HG03060 (cell line): ENCODE data around the gene SMURF1.

Experiments
- ATAC-seq: cut with Tn5 transposase; IDR thresholded peaks from one replicate; pipeline ENCODE4 v1.9.1; 2021; ENCODE audit warnings: low read depth, moderate number of reproducible peaks; ENCODE audit not compliant: unreplicated experiment

Gene SMURF1

DNA sequence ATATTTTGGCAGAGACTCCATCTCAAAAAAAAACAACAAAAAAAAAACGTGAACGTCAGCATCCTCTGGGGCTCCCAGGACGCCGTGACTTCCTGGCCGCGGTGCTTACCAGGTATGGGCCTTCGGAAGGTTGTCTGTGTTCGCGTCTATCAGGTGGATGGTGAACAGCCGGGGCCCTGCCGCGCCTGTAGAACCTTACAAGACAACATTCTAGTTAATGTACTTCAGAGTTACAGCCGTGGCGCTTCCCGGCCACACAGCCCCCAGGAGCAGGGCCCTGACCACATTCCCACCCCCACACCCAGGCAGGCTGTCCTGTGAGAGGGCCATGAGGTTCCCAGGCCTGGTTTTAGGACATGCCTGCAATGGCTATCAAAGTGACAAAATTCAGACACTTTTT, 111.0 kb downstream of the SMURF1 start:
- ATAC-seq: no peak

DNA sequence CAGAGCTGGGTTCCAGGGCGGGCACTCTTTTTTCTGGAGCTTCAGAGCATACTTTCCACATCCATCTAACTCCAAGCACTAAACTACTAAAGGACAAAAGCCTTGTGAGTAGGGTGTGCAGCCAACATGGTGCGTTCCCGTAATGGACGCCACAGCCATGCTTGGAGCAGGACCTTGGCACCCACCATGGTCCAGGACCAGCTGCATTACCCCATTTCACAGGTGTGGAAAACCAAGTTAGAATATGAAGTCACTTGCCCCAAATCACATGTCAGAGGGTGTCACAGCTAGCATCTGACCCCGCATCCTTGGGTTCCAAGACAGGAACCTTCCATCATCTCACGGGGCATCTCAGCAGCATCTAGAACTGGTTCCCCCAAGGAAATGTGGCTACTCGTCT, 112.4 kb downstream of the SMURF1 start:
- ATAC-seq: no peak

DNA sequence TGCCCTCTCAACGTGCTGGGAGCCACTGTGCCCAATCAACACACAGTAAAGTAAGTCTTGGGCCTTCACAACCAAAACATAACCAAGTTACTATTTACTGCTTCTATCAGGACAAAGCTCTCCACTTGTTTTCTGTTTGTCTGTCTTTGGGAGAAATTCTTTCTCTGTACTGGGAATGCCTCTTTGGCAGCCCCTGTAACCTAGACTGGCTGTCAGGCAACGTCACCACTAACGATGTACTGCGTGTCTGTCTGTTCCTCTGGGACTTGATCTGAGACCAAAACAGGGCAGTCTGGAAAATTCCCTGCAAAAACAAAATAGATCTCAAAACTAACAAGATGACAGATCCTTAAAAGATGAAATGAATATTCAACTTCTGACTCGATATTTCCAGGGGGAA, 113.0 kb downstream of the SMURF1 start:
- no peak for ATAC-seq

DNA sequence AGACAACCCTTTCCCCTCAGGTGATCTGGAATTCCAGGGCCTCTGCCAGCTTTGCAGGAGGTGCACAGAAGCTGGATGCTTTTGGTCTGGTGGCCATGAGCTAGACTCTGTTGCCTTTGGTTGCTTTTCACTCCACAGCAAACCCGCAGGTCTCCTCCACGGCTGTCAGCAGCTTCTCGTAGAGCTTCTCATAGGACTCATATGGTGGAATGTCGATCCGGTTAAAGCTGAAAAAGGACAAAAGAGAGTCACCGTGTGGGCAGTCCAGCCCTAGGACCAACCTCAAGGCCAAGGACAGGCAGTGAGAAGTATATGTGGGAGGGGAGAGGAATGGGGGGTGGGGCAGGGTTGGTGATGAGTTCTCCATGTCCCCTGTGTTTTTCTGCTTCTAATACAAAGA, 113.5 kb downstream of the SMURF1 start:
- ATAC-seq: no peak

DNA sequence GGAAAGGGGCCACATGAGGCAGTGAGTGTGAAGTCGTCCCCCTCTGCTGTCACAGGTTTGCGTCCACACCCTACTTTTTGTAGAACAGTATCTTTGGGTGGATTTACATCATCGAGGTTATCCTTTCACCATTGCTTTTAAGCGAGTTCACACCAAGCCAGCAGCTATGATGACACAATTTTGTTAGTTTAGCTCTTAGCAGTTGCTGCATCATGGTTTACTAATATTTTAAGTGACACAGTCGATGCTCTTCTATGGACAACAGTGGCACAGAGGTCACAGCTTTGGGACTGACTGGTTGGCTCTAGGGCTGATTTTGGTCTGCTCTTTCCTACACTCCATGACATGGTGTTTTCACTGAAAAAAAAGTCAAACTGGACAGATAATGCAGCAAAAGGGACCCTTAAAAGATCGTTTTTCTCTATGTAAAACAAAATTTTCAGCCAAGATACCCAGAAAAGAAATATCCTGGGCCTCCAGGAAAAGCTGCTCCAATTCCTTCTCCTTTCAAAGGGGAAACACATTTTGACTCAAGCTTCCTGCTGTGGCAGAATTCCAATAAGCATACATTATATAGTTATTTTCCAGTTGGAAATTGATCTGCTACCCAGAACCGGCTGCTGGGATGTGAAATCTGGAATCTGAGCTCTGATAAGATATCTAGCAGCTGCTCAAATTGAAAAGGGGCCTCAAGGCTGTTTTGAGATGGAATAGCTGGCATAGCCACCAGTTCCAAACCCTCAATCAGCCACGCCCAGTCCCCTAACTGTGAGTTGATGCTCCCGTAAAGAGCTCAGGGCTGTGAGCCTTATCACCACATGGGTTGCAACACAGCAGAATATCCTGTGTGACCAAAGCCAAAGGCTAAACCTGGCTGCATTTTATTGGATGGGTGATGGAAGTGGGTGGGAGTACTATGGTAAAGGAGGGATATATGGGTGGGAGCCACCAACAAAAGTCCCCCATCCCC, 114.2 kb downstream of the SMURF1 start:
- ATAC-seq: no peak

DNA sequence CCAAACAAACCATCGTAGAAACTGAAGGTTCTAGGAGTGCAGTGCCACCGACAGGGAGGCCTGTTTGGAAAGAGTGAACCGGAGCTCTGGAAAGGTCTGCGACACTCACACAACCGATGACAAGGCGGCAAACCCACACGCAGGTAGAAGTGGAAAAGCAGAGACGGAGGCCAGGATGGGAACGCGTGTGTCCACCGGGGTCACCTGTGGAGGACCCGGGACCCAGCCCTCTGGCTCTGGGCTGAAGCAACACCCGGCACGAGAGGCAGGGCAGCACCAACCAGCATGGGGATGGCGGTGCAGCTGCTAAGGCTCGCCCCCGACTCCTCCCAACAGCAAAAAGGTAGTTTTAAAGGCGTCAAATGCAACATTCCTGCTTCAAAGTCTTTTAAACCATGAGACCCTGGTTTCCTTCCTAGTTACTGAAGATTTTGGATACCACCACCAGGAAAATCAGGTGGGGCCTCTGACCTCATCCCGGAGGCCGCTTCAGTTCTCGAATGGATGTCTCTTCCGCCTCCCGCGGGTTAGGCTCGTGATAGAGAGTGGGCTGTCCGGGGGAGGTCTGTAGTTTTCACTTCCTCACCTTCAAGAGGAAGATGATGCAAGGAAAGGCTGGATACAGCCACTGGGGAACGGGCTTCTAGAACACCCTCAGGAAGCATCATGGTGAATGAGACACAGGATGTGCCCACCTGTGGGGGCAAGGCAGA, 115.5 kb downstream of the SMURF1 start:
- ATAC-seq: no peak

DNA sequence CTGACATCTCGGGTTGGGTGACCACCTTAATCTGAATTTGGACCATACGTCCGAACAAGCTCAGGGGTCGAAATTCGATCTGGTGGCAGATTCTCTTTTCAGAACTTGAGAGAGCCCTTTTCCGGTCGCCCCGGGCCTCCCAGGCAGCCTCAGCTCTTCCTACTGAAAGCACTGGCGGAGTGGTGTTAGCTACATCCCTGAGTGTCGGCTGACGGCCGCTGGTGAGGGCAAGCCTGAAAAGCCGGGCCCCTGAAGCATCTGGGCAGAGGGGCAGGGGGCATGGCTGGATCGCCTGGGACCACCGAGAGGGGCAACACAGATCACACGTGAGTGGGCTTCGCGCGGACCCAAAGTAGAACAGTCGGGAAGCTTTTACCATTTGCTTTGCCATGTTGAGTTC, 116.1 kb downstream of the SMURF1 start:
- ATAC-seq: no peak

DNA sequence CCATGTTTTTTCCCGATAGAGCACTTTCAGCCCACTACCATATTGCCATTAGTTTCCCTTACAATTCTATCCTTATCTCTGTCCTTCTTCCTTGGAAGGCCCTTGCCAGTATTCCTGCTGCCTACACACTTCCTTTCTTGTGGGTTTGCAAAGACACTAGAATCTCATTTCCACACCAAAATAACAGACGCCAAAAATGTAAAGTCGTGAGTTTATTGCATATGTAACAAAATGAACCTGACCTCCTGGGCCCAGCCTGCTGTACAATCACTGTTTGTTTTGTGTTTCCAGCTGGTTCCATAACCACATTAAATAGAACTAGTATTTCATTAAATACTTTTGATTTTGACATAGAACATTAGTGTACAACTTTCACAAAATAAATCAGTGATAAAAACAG, 116.7 kb downstream of the SMURF1 start:
- ATAC-seq: no peak

DNA sequence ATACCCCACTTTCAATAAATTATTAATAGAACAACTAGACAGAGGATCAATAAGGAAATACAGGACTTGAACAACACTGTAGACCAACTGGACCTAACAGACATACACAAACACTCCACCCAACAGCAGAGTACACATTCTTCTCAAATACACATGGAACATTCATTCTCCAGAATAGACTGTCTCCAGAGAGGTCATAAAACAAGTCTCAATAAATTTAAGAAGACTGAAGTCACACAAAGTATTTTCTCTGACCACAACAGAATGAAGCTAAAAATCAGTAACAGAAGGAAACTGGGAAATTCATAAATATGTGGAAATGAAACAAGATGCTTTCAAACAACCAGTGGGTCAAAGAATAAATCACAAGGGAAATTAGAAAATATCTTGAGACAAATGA, 119.8 kb downstream of the SMURF1 start:
- no peak for ATAC-seq

DNA sequence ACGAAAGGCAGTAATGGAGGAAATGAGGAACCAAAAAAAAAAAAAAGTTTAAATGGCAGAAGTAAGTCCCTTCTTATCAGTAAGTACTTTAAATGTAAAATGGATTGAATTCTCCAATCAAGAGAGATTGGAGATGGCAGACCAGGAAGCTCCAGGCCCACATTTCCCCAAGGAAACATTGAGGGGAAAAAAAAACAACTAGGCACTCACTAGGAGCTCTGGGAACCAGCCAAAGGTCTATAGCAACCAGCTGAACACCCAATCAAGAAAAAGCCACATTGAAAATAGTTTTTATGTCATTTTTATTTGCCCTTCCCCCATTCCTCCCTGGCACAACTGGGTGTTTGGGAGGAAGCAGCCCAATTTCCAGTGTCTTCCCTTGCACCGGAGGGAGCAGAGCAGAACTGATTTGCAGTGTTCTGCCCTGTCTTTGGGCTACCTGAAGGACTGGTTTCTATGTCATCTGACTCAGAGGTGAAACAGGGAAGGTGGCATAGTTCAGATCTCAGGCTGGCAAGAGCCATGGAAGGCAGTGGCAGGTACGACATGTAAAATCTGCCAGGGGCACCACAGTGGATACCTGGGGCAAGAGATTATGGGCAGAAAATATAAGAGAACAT, 121.9 kb downstream of the SMURF1 start:
- no peak for ATAC-seq

DNA sequence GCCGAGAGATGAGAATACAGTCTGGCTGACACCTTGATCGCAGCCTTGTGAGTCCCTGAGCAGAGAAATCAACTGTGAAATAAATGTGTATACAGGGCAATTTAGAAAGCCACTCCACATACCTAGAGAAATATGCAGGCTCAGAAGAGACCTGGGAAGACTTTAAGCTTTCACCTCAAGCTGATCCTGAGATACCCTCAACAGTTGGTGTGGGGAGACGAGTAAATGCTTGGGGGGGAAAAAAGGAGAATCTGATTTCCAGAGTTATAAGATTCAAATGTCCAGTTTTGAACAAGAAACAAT, 123.5 kb downstream of the SMURF1 start:
- ATAC-seq: no peak

DNA sequence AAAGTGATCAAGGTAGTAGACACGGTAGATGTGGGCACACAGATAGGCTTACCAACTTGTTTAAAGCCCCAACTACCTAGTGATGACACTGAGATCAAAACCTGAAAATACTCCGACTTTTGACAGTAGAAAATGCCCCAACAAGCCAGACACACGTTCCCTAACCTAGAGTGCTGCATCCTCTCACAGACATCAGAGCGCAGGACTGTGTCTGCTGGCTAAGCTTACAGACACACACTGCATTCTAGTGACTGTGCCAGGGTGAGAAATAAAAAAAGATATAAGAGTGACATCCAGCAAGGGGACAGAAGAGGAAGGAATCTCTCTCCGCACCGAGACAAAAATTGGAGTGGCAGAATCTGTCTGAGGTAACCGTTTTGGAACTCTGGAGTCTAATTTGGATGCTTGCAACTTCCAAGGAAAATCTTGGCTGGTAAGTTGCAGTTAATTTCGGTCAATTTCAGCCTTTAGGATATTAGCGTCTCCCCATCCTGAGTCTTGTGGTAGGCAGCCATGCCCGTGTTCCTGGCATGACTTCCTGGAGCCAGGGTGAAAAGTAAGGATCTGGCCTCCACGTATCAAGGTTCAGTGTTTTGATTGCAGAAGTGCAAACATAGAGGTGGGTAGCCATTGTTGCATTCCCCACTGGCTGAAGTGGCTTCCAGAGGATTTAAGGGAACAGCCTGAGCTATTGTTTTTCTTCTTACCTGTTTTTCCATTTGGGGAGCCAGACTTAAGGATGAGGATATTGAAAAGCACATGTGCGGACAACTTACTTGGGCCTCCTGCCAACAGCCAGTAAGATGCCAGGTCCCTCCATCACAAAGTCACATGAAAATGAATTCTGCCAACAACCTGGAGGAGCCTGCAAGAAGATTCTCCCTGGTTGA, 124.1 kb downstream of the SMURF1 start:
- no peak for ATAC-seq

DNA sequence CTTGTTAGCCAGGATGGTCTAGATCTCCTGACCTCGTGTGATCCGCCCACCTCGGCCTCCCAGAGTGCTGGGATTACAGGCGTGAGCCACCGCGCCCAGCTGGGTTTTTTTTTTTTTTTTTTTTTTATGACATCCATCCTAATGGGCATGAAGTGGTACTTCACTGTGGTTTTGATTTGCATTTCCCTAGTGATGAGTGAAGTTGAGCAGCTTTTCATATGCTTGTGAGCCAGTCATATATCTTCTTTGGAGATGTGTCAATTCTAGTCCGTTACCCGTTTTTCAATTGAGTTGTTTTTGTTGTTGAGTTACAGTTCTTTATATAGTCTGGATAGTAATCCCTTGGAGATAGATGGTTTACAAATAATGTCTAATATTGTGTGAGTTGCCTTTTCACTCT, 127.7 kb downstream of the SMURF1 start:
- no peak for ATAC-seq

DNA sequence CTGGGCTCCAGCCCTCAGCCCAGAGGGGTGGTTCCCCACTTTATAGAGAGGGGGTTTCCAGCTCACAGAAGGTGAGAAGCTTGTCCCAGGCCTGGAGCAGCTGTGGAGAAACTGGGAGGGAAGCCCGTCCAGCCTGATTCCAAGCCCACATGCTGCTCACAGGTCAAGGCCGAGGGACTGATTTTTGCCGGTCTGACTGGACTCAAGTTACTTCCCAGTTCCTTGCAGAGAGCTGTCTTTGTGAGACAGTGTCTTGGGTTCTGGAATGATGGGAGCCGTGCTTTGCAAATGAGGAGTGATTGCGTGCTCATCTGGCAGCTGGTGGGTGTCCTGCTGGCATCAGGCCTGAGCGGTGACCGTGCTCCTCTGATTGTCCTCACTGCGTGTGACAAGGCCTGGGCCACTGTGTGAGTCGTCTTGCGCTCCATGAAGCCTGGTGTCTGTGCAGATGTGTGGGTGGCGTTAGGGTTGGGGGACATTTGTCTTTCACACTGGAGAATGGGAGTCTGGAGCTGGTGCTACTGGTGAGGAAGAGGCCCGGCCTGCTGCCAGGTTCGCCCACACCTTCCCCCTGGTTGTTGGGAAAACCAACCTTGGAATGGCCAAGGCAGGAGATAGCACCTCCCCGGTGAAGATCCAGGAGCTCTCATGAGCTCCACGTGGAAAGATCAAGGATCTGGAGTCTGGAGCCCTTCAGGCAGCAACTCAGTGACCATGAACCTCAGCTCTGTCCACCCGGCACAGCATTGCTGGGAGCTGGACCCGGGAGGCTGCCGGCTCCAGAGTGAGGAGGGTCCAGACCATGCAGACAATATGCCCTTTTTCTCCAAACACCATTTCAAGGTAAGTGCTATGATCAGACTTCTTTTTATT, 129.6 kb downstream of the SMURF1 start:
- no peak for ATAC-seq

DNA sequence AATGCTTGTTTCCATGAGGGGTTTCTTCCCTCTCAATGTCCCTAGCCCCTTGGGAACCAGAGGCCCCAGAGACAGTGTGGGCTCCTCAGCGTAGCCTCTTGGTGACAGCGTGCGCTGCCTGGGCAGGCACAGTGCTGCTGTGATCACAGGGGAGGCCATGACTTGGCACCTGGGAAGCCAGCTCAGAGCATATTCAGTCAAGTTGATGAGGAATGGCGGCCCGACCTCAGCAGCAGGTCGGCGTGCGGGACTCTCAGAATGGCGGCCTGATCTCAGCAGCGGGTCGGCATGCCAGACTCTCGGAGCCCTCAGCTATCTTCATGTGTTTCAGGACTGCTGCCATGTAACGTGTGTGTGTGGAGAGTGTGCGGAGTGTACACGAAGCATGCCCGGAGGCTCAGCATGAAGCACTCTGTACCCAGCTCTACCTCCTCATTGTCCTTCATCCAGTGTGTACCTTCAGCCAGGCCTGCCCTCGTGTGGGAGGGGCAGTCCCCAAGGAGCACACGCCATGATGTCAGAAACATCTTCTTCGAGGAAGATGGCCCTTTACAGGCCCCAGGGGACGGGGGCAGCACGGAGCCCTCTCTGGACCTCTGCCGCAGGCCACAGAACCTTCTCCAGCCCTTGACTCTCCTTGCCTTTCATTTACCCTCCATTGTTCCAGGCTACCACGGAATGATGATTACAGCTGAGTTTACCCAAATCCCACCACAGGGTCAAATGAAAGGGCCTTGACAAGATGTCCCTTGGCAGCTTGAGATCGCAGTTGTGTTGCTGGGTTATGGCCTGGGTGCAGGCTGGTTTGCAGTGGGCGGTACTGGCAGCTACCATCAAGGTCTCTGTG, 130.4 kb downstream of the SMURF1 start:
- no peak for ATAC-seq

DNA sequence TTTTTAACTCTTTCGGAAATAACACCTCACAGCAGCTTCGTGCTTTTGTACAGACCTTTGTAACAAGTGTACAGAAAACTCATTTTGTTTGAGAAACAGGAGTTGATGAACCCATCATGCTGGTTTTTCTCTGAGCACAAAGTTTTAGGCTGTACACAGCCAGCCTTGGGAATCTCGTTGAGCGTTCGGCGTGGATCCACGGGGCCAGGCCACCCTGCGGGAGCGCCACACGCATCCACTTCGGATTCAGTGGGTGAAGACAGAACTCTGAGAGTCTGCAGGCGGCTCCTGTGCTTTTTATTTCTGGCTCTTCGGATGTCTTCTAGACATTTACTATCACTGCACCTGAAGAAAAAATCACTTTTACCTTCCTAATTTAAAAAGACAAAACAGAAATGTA, 131.2 kb downstream of the SMURF1 start:
- ATAC-seq: no peak

DNA sequence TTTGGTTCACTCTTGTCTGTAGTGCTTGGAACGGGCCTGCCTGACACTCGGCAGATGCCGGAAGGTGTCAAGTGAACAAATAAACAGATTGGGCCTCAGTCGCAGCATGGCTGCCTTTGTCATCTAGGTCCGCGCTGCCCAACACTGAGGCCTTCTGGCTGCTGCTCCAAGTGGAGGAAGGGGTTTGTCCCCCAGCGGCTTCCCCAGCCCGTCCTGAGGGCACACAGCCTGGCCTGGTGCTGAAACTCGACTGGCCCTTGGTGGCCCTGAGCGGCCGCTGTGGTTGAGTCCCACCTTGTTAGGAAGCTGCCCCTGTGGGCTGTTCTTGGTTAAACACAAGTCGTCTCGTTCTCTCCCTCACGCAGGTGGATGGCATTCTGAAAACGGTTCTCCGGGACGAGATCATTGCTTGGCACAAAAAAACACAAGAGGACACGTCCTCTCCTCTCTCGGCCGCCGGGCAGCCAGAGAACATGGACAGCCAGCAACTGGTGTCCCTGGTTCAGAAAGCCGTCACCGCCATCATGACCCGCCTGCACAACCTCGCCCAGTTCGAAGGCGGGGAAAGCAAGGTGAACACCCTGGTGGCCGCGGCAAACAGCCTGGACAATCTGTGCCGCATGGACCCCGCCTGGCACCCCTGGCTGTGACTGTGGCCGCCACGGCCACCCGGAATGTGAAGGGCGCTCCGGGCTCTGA, 132.1 kb downstream of the SMURF1 start:
- no peak for ATAC-seq

DNA sequence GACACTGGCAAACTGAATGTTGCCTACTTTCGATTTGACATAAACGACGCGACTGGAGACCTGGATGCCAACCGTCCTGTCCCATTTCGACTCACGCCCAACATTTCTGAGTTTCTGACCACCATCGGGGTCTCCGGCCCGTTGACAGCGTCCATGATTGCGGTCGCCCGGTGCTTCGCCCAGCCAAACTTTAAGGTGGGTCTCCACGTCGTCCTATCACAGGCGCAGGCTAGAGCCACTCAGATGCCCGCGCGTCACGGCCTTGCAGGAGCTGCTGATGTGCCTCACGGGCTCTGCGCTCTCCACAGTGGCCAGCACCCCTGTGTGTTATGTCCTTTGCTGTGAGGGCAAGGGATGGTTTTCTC, 132.6 kb downstream of the SMURF1 start:
- ATAC-seq: no peak
